Testis (tissue), 3 donors: Measurements from ENCODE around the gene SERPINB10. TPM values are rescaled to one million over a fixed set of nuclear protein-coding genes. Genes with fewer than 3 reads are reported as not detected.

Source experiments
- DNase-seq: peaks from one replicate; pipeline ENCODE4 v3.0.0-alpha.2; 2019
- H3K27ac ChIP-seq, 2 donors: fragments of 200-600 bp; sonication (generic); one replicate each; pipeline ENCODE4 v1.5.1; 2019
- H3K27me3 ChIP-seq: fragments of 200-600 bp; sonication (generic); one replicate; pipeline ENCODE4 v1.5.1; 2019
- H3K36me3 ChIP-seq: fragments of 200-600 bp; sonication (generic); one replicate; pipeline ENCODE4 v1.5.1; 2017; ENCODE audit warnings: low read depth; ENCODE audit errors: missing control alignments
- H3K4me1 ChIP-seq: fragments of 200-600 bp; sonication (generic); one replicate; pipeline ENCODE4 v1.5.1; 2019
- H3K4me3 ChIP-seq, 2 donors: fragments of 200-600 bp; sonication (generic); one replicate each; pipeline ENCODE4 v1.5.1; 2017 to 2019
- H3K9me3 ChIP-seq: fragments of 200-600 bp; sonication (generic); one replicate; pipeline ENCODE4 v1.5.1; 2017
- CTCF ChIP-seq, 3 experiments: fragments of 450-650 bp in 2 of 3; fragments of 200-600 bp in 1 of 3; sonication (generic) in 1 of 3; IDR thresholded peaks; one replicate each; pipeline ENCODE4 v1.5.1; 2016 to 2019; ENCODE audit warnings: antibody characterized with exemption in 3 of 3, mild to moderate bottlenecking in 2 of 3, moderate library complexity in 1 of 3
- POLR2A ChIP-seq: fragments of 450-650 bp; IDR thresholded peaks from one replicate; pipeline ENCODE4 v1.6.1; 2017; ENCODE audit warnings: antibody characterized with exemption, mild to moderate bottlenecking, moderate library complexity
- WGBS, 2 donors: methylation state at CpG; one replicate each; pipeline ENCODE4 v1.1.5; 2018; 5-methylcytosine and 5-hydroxymethylcytosine counted together
- intact Hi-C: fragments of 100-400 bp; cut with DNase I; formaldehyde crosslinking; loops from one replicate; pipeline ENCODE4 v1.15.1; 2023; ENCODE audit warnings: low total_unique reads
- polyA plus RNA-seq: library from polyadenylated mRNA; stranded (reverse); fragments of 350-450 nt; fragmentation: Illumina TruSeq; extraction: RNeasy Lipid Tissue Mini Kit (QIAGEN cat#74804); gene quantifications from one replicate; pipeline ENCODE4 v1.2.3, GENCODE V29; 2014; ENCODE audit warnings: low read depth, low replicate concordance; ENCODE audit not compliant: insufficient read depth
- total RNA-seq, 2 donors: library from RNA; depleted of rRNA; stranded (reverse); fragments of >200 nt; gene quantifications; one replicate each; pipeline ENCODE4 v1.2.3, GENCODE V29; 2016

SERPINB10 gene
- total and polyA plus RNA-seq, 3 donors from 2014 or later, result not detected

- intact Hi-C loops, result loop anchor here (1.0 kb wide), 1 partner anchor 19 kb away; no protein-coding TSS in a partner anchor
- Histone ChIP-seq H3K36me3 (no peaks in the 10 kb centered on the region), H3K9me3 (no peaks in the 10 kb centered on the region), H3K27ac (no peak overlapping the region), H3K4me1 (no peaks in the 10 kb centered on the region), H3K27me3 (no peaks in the 10 kb centered on the region), H3K4me3 (no peak overlapping the region)
- TF ChIP-seq POLR2A (no peak), CTCF (IDR thresholded peaks at IDR 0.05) (no peak)
- no peak for DNase-seq
- 56 to 70% methylated on average over 7 of the region's 7 CpGs for WGBS, 2 donors
Measured at GRCh38 chr18:63980027-63980426, 72.3 kb downstream of the SERPINB10 start.

DNA sequence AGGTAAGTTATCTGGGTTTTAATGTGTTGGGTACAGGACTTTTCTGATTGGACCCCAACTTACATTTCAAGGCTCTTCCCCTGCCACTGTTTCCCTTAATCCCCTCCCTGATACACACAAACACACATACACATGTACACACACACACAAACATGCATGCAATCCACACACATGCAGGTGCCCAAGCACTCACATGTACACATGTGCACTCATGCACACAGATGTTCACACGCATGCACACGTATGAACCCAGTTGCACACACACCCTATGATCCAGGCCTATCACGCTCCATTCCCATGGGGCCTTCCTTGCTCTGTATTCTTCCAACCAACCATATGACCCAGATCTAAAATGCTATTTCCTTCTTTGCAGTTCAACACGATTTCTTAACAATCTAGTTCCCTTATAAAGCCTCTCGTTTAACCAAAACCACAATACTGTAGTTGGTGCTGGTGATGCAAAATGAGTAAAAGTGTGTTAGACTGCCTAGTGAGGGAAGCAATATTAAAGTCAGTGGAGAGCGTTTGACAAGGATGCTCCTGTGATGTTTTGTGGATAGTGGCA is 73.2 kb downstream of the SERPINB10 start:
- Histone ChIP-seq H3K9me3 (no peaks in the 10 kb centered on the region), H3K4me3 (no peak overlapping the region), H3K27ac (no peak overlapping the region), H3K4me1 (no peaks in the 10 kb centered on the region), H3K27me3 (no peaks in the 10 kb centered on the region), H3K36me3 (no peaks in the 10 kb centered on the region)
- 74 to 84% methylated on average over 6 of the region's 6 CpGs for WGBS, 2 donors
- DNase-seq, result no peak
- no peak for TF ChIP-seq CTCF (IDR thresholded peaks at IDR 0.05)
- intact Hi-C loops, result loop anchor here (1.0 kb wide), 1 partner anchor 20 kb away; no protein-coding TSS in a partner anchor

GRCh38 chr18:63981719-63982118 is 74.0 kb downstream of the SERPINB10 start:
- 76 to 86% methylated on average over 2 of the region's 2 CpGs for WGBS, 2 donors
- intact Hi-C loops, result no loop called here
- Histone ChIP-seq H3K27me3 (no peaks in the 10 kb centered on the region), H3K4me3 (no peak overlapping the region), H3K9me3 (no peaks in the 10 kb centered on the region), H3K36me3 (no peaks in the 10 kb centered on the region), H3K4me1 (no peaks in the 10 kb centered on the region), H3K27ac (no peak overlapping the region)
- TF ChIP-seq CTCF (IDR thresholded peaks at IDR 0.05), result no peak
- no peak for TF ChIP-seq POLR2A
- no peak for DNase-seq

GRCh38 chr18:63982361-63982760 is 74.6 kb downstream of the SERPINB10 start:
- intact Hi-C loops, result no loop called here
- Histone ChIP-seq H3K4me3 (no peak overlapping the region), H3K4me1 (no peaks in the 10 kb centered on the region), H3K27ac (no peak overlapping the region), H3K36me3 (no peaks in the 10 kb centered on the region), H3K9me3 (no peaks in the 10 kb centered on the region), H3K27me3 (no peaks in the 10 kb centered on the region)
- no peak for DNase-seq
- no peak for TF ChIP-seq POLR2A
- no peak for TF ChIP-seq CTCF (IDR thresholded peaks at IDR 0.05)
- WGBS, 2 donors, result 84 to 93% methylated on average over 3 of the region's 3 CpGs

Other genes starting within 250 kb of the SERPINB10 start
- 1 to 10 TPM in 1 of 2 donors, under 1 TPM in 1; 0.74 to 1.1 TPM for gene SERPINB3, start 246.1 kb upstream of the SERPINB10 start, total RNA-seq
- 2.4 TPM for gene SERPINB3, start 246.1 kb upstream of the SERPINB10 start, polyA plus RNA-seq
- gene SERPINB11, start 205.0 kb upstream of the SERPINB10 start, total RNA-seq, result 1 to 10 TPM in 1 of 2 donors, under 1 TPM in 1; 0.50 to 2.0 TPM
- gene SERPINB11, start 205.0 kb upstream of the SERPINB10 start, polyA plus RNA-seq, result 0.34 TPM
- gene SERPINB7, start 132.5 kb upstream of the SERPINB10 start, total RNA-seq, result under 1 TPM in 1 of 2 donors, not detected in 1; 0.25 TPM
- 0.16 TPM for gene SERPINB7, start 132.5 kb upstream of the SERPINB10 start, polyA plus RNA-seq
- not detected for gene SERPINB2, start 20.3 kb upstream of the SERPINB10 start, total RNA-seq
- not detected for gene SERPINB2, start 20.3 kb upstream of the SERPINB10 start, polyA plus RNA-seq
- gene HMSD, start 41.3 kb downstream of the SERPINB10 start, total RNA-seq, result under 1 TPM; 0.19 to 0.39 TPM
- 0.53 TPM for gene HMSD, start 41.3 kb downstream of the SERPINB10 start, polyA plus RNA-seq
- gene SERPINB8, start 62.1 kb downstream of the SERPINB10 start, total RNA-seq, result 1 to 10 TPM; 5.0 to 7.2 TPM
- gene SERPINB8, start 62.1 kb downstream of the SERPINB10 start, polyA plus RNA-seq, result 4.9 TPM
- gene LINC00305, start 241.1 kb downstream of the SERPINB10 start, total RNA-seq, result not detected
- 13.2 TPM for gene LINC00305, start 241.1 kb downstream of the SERPINB10 start, polyA plus RNA-seq